PFSK-1 (cell line): Measurements from ENCODE around the gene VPS18.

Source experiments
- FOXP2 ChIP-seq: optimal IDR thresholded peaks from 2 replicates; pipeline ENCODE3; 2011; ENCODE audit warnings: borderline replicate concordance, control low read depth, inconsistent platforms; ENCODE audit not compliant: insufficient read depth; ENCODE audit errors: extremely low read length, extremely low read depth
- REST ChIP-seq, 2 experiments: IDR thresholded peaks; 2 replicates each; pipeline versions ENCODE4 v1.6.1 to v1.8.0; 2011 to 2012; ENCODE audit warnings: low read depth in 2 of 2, low read length in 2 of 2, control low read depth in 1 of 2, inconsistent platforms in 1 of 2, mild to moderate bottlenecking in 1 of 2, moderate library complexity in 1 of 2; ENCODE audit not compliant: insufficient read depth in 1 of 2
- TAF1 ChIP-seq: IDR thresholded peaks from 2 replicates; pipeline ENCODE4 v1.6.1; 2012; ENCODE audit warnings: low read length, control low read depth, borderline replicate concordance; ENCODE audit not compliant: insufficient read depth

DNA sequence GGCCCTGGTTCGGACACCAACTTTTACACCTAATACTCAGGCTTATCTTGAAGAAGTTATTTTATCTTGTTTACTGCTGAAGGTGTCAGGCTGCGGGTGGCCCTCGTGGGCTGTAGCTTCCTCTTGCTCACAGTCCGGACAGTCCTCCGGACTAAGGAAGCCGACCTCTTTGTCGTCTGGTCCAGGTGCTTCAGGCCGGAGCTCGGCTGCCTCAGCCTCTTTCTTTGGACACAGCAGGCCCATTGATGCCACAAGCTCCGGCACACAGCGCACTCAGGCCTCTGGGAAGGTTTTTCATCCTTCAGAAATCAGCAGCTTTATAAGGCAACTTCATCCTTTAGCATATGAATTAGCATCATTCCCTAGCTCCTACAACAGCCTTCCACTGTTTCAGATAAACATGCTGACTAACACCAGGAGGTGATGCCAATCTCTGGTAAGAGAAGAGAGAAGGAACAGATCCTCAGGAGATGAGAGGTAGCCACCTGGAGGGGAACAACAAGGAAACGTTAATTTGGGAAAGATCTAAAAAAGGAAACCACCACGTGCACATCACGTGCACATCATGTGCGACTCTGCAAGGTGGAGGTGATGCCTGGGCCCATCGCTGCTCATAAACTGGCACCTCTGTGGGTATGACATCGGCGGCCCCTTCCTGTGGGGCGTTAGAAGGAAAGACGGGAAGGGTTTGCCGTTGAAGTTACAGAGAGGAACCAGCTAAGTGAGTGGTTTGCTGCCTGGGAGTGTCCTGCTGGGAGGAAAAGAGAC lies 54.6 kb downstream of the VPS18 start:
- TF ChIP-seq FOXP2 (no peak), REST (IDR thresholded peaks at IDR 0.05; ENCODE audit: insufficient read depth in 1 of 2, low read depth in 2 of 2, low read length in 2 of 2) (no peak), TAF1 (no peak)
